Endothelial cell of umbilical vein (primary cell): ENCODE data around the gene RXFP1. TPM values are rescaled to one million over a fixed set of nuclear protein-coding genes. Genes with fewer than 3 reads are reported as not detected.

ENCODE experiments used
- BruUV-seq: library from RNA; stranded (reverse); fragments of 400-500 nt; replicated peaks from 2 replicates; lab custom pipeline; 2021; lab: Mats Ljungman, UMichigan
- CTCF ChIA-PET: fragments of 300-600, 350-600 bp; sonication (Branson Sonifier 250); formaldehyde crosslinking; loops from one replicate; lab custom pipeline; 2021; ENCODE audit warnings: antibody characterized with exemption, inconsistent platforms; lab: Charles Lee
- POLR2A ChIA-PET: fragments of 300-600, 350-600 bp; sonication (Branson Sonifier 250); formaldehyde crosslinking; loops from one replicate; lab custom pipeline; 2021; ENCODE audit warnings: antibody characterized with exemption, inconsistent platforms; lab: Charles Lee
- DNase-seq: peaks from one replicate; pipeline ENCODE4 v3.0.0-alpha.2; 2011; ENCODE audit warnings: low read depth, low spot score
- FAIRE-seq: peaks from 2 replicates; lab custom pipeline; 2011; peaks lifted over from hg19 to GRCh38; lab: Jason Lieb, UNC
- H2AFZ ChIP-seq: 2 replicates; pipeline ENCODE4 v1.6.0; 2012; ENCODE audit warnings: low read depth, low read length, control low read depth, inconsistent platforms
- H3K27ac ChIP-seq: 2 replicates; pipeline ENCODE4 v1.5.1; 2011; ENCODE audit warnings: low read depth, mild to moderate bottlenecking, control low read depth, low read length, moderate library complexity; ENCODE audit not compliant: insufficient read depth
- H3K27me3 ChIP-seq, 2 experiments: 2 replicates each; pipeline versions ENCODE4 v1.6.0 to v1.6.1; 2011; ENCODE audit warnings: low read length in 2 of 2, mixed read lengths in 1 of 2; ENCODE audit not compliant: control insufficient read depth in 2 of 2, insufficient read depth in 2 of 2
- H3K36me3 ChIP-seq, 2 experiments: 2 replicates in 1 of 2; 3 replicates in 1 of 2; pipeline ENCODE4 v1.5.1; 2011; ENCODE audit warnings: low read length in 2 of 2, mild to moderate bottlenecking in 1 of 2, moderate library complexity in 1 of 2; ENCODE audit not compliant: control insufficient read depth in 2 of 2, insufficient read depth in 2 of 2; ENCODE audit errors: extremely low read depth in 1 of 2
- H3K4me1 ChIP-seq: 3 replicates; pipeline ENCODE4 v1.5.1; 2011; ENCODE audit warnings: mild to moderate bottlenecking, low read length; ENCODE audit not compliant: control insufficient read depth, insufficient read depth; ENCODE audit errors: extremely low read depth
- H3K4me2 ChIP-seq: 2 replicates; pipeline ENCODE4 v1.6.1; 2011; ENCODE audit warnings: low read length, control low read depth, mixed read lengths; ENCODE audit not compliant: insufficient read depth
- H3K4me3 ChIP-seq, 3 experiments: fragments of 200-600 bp in 1 of 3; sonication (generic), shearing (Covaris generic) in 1 of 3; replicated peaks in 1 of 3; 2 replicates each; pipeline ENCODE4 v1.5.1; 2011 to 2016; ENCODE audit warnings: control low read depth in 3 of 3, low read length in 3 of 3, mild to moderate bottlenecking in 2 of 3, inconsistent platforms in 1 of 3, low read depth in 1 of 3, moderate library complexity in 1 of 3; ENCODE audit not compliant: insufficient read depth in 1 of 3
- H3K79me2 ChIP-seq: 2 replicates; pipeline ENCODE4 v1.6.0; 2012; ENCODE audit warnings: low read length, inconsistent platforms; ENCODE audit not compliant: control insufficient read depth, insufficient read depth
- H3K9ac ChIP-seq: replicated peaks from 2 replicates; pipeline ENCODE3; 2011; ENCODE audit warnings: low read length, control low read depth; ENCODE audit not compliant: insufficient read depth; ENCODE audit errors: extremely low read depth
- H3K9me1 ChIP-seq: replicated peaks from 3 replicates; pipeline ENCODE4 v1.6.0; 2011; ENCODE audit warnings: mild to moderate bottlenecking, low read length; ENCODE audit not compliant: control insufficient read depth, insufficient read depth; ENCODE audit errors: extremely low read depth
- H3K9me3 ChIP-seq: replicated peaks from 2 replicates; pipeline ENCODE4 v1.5.1; 2012; ENCODE audit warnings: low read length, inconsistent platforms; ENCODE audit not compliant: control insufficient read depth, insufficient read depth
- H4K20me1 ChIP-seq: replicated peaks from 2 replicates; pipeline ENCODE3; 2011; ENCODE audit warnings: mild to moderate bottlenecking, low read length; ENCODE audit not compliant: control insufficient read depth, insufficient read depth; ENCODE audit errors: extremely low read depth
- EZH2 ChIP-seq: IDR thresholded peaks from 2 replicates; pipeline ENCODE4 v1.6.1; 2012; ENCODE audit warnings: borderline replicate concordance, low read depth, mild to moderate bottlenecking, moderate library complexity, low read length, inconsistent platforms; ENCODE audit not compliant: severe bottlenecking
- FOS ChIP-seq: IDR thresholded peaks from 2 replicates; pipeline ENCODE4 v1.6.1; 2011; ENCODE audit warnings: mild to moderate bottlenecking, low read length, moderate library complexity, borderline replicate concordance; ENCODE audit not compliant: insufficient read depth
- GATA2 ChIP-seq: IDR thresholded peaks from 2 replicates; pipeline ENCODE4 v1.7.0; 2011; ENCODE audit warnings: low read depth, mild to moderate bottlenecking, moderate library complexity, mixed read lengths, low read length; ENCODE audit not compliant: insufficient read length, insufficient read depth
- JUN ChIP-seq: IDR thresholded peaks from 2 replicates; pipeline ENCODE4 v1.6.1; 2011; ENCODE audit warnings: borderline replicate concordance, low read depth; ENCODE audit not compliant: insufficient read length, insufficient read depth
- MYC ChIP-seq: IDR thresholded peaks from one replicate; pipeline ENCODE4 v1.6.1; 2011; ENCODE audit warnings: mild to moderate bottlenecking, low read depth, low read length
- POLR2A ChIP-seq: IDR thresholded peaks from 2 replicates; pipeline ENCODE4 v1.6.1; 2012; ENCODE audit warnings: low read depth, mild to moderate bottlenecking, control low read depth, low read length
- POLR2AphosphoS5 ChIP-seq: IDR thresholded peaks from 2 replicates; pipeline ENCODE4 v1.6.1; 2012; ENCODE audit warnings: low read depth, mild to moderate bottlenecking, control low read depth, low read length, moderate library complexity; ENCODE audit not compliant: insufficient read depth
- dilution Hi-C: fragments of 300-500 bp; cut with MboI; formaldehyde crosslinking; loops from one replicate; pipeline ENCODE4 v1.15.0; 2019; ENCODE audit warnings: low sequenced_read_pairs; ENCODE audit not compliant: extremely low pct_ligation_motif_present
- intact Hi-C: fragments of 100-400 bp; cut with micrococcal nuclease; formaldehyde crosslinking; loops from one replicate; pipeline ENCODE4 v1.10.0; 2022
- polyA plus RNA-seq, 4 experiments: library from polyadenylated mRNA; depleted of rRNA in 3 of 4; stranded (reverse) in 3 of 4; unstranded in 1 of 4; fragments of >200 nt; gene quantifications; 2 replicates each; pipeline versions ENCODE4 v1.2.1 to v1.2.3, GENCODE V29; 2011 to 2012; ENCODE audit warnings: missing spikeins in 1 of 4
- total RNA-seq: library from RNA; stranded (reverse); gene quantifications from 2 replicates; pipeline ENCODE4 v1.2.3, GENCODE V29; 2021
- TF ChIP-seq, protein P1 (sequence below): IDR thresholded peaks from 2 replicates; pipeline ENCODE4 v1.6.1; 2011; ENCODE audit not compliant: insufficient read depth, insufficient read length
- TF ChIP-seq, protein P2 (sequence below), 2 donors: IDR thresholded peaks; 1 replicate in 1 of 2; 2 replicates in 1 of 2; pipeline ENCODE4 v1.5.1; 2011; ENCODE audit warnings: low read length in 2 of 2, mild to moderate bottlenecking in 2 of 2, moderate library complexity in 2 of 2, control low read depth in 1 of 2, inconsistent platforms in 1 of 2, low read depth in 1 of 2; ENCODE audit not compliant: insufficient read depth in 1 of 2; ENCODE audit errors: extremely low read depth in 1 of 2

RXFP1 gene
- total and polyA plus RNA-seq, 2 donors (not counting 3 experiments of a cell fraction or from before 2014, with no cell fraction given): not detected

DNA sequence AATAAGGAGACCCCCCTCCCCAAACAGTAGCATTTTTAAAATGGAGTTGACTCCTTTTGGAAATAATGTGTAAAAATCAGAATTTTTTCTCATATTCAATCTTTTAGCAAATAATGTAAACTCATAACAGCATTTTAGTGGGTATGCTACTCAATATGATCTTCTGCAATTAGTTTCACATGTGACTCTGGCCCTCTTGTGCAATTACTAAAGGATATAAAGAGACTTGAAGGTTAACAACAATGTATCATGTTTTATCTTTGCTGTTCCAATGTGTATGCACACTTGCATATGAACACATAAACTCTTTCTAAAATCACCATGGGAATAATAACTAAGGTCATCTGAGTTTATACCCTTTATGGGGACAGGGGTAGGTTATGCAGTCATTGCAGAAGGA, 39.9 kb upstream of the RXFP1 start:
- Histone ChIP-seq H3K4me3 (no peak overlapping the region), H3K4me1 (no peaks in the 10 kb centered on the region), H3K36me3 (no peaks in the 10 kb centered on the region), H3K79me2 (no peaks in the 10 kb centered on the region), H3K9ac (no peak overlapping the region), H3K9me3 (no peaks in the 10 kb centered on the region), H4K20me1 (no peaks in the 10 kb centered on the region), H3K27me3 (no peaks in the 10 kb centered on the region), H3K9me1 (no peaks in the 10 kb centered on the region), H3K27ac (no peak overlapping the region), H2AFZ (no peak overlapping the region), H3K4me2 (no peak overlapping the region)
- intact Hi-C loops (no loop called here), dilution Hi-C loops (no loop called here)
- TF ChIP-seq EZH2 (no peak), MYC (no peak), FOS (no peak), POLR2AphosphoS5 (no peak), GATA2 (no peak), JUN (no peak), POLR2A (no peak)
- TF ChIP-seq, protein P1, sequence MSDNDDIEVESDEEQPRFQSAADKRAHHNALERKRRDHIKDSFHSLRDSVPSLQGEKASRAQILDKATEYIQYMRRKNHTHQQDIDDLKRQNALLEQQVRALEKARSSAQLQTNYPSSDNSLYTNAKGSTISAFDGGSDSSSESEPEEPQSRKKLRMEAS: no peak
- TF ChIP-seq, protein P2, sequence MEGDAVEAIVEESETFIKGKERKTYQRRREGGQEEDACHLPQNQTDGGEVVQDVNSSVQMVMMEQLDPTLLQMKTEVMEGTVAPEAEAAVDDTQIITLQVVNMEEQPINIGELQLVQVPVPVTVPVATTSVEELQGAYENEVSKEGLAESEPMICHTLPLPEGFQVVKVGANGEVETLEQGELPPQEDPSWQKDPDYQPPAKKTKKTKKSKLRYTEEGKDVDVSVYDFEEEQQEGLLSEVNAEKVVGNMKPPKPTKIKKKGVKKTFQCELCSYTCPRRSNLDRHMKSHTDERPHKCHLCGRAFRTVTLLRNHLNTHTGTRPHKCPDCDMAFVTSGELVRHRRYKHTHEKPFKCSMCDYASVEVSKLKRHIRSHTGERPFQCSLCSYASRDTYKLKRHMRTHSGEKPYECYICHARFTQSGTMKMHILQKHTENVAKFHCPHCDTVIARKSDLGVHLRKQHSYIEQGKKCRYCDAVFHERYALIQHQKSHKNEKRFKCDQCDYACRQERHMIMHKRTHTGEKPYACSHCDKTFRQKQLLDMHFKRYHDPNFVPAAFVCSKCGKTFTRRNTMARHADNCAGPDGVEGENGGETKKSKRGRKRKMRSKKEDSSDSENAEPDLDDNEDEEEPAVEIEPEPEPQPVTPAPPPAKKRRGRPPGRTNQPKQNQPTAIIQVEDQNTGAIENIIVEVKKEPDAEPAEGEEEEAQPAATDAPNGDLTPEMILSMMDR (IDR thresholded peaks at IDR 0.05; ENCODE audit: extremely low read depth in 1 of 2, insufficient read depth in 1 of 2, low read depth in 1 of 2, low read length in 2 of 2): no peak
- BruUV-seq: no TSS peak
- no peak for FAIRE-seq
- POLR2A ChIA-PET: no interaction called here
- DNase-seq: no peak
- CTCF ChIA-PET: no interaction called here
